H1 (cell line): ENCODE measurements around the gene FAM181B. TPM values are rescaled to one million over a fixed set of nuclear protein-coding genes. Genes with fewer than 3 reads are reported as not detected.

Source experiments
- CTCF ChIA-PET: fragments of 300-600 bp; sonication (Branson Sonifier 250); formaldehyde crosslinking; loops from one replicate; lab custom pipeline; 2021; ENCODE audit not compliant: partially characterized antibody; lab: Charles Lee
- POLR2A ChIA-PET: fragments of 300-600 bp; sonication (Branson Sonifier 250); formaldehyde crosslinking; loops from one replicate; lab custom pipeline; 2021; ENCODE audit warnings: inconsistent platforms; ENCODE audit not compliant: partially characterized antibody; lab: Charles Lee
- DNase-seq, 2 experiments: peaks; one replicate each; pipeline versions ENCODE4 v3.0.0 to v3.0.0-alpha.2; 2010 to 2022; ENCODE audit warnings: low spot score in 2 of 2, low read depth in 1 of 2, mixed read lengths in 1 of 2
- FAIRE-seq: peaks from 2 replicates; lab custom pipeline; 2011; peaks lifted over from hg19 to GRCh38; lab: Jason Lieb, UNC
- H2AFZ ChIP-seq: 2 replicates; pipeline ENCODE4 v1.8.1; 2012; ENCODE audit warnings: low read length, inconsistent platforms
- H2AK5ac ChIP-seq: 2 replicates; pipeline ENCODE4 v1.6.1; 2013; ENCODE audit warnings: low read depth, low read length
- H2BK120ac ChIP-seq: replicated peaks from 2 replicates; pipeline ENCODE3; 2013; ENCODE audit warnings: low read depth, low read length, inconsistent platforms
- H2BK12ac ChIP-seq: 2 replicates; pipeline ENCODE4 v1.6.1; 2013; ENCODE audit warnings: low read depth, low read length
- H2BK15ac ChIP-seq: 2 replicates; pipeline ENCODE4 v1.6.1; 2013; ENCODE audit warnings: low read length
- H2BK20ac ChIP-seq: 2 replicates; pipeline ENCODE4 v1.6.1; 2013; ENCODE audit warnings: low read length
- H2BK5ac ChIP-seq: 2 replicates; pipeline ENCODE4 v1.6.1; 2013; ENCODE audit warnings: low read depth, low read length
- H3K14ac ChIP-seq: 2 replicates; pipeline ENCODE4 v1.6.1; 2013; ENCODE audit warnings: inconsistent platforms; ENCODE audit not compliant: insufficient read length
- H3K18ac ChIP-seq: 2 replicates; pipeline ENCODE4 v1.6.1; 2013; ENCODE audit warnings: low read length; ENCODE audit errors: extremely low read depth
- H3K23ac ChIP-seq: 2 replicates; pipeline ENCODE4 v1.6.1; 2013; ENCODE audit warnings: inconsistent platforms; ENCODE audit not compliant: insufficient read length
- H3K23me2 ChIP-seq: 2 replicates; pipeline ENCODE4 v1.6.1; 2013; ENCODE audit warnings: low read depth, low read length
- H3K27ac ChIP-seq: 2 replicates; pipeline ENCODE4 v1.6.1; 2011; ENCODE audit warnings: low read depth, low read length, inconsistent platforms
- H3K27me3 ChIP-seq, 4 experiments: replicated peaks in 1 of 4; 1 replicate in 1 of 4; 2 replicates in 3 of 4; pipeline versions ENCODE4 v1.6.1 to v1.8.1; 2011 to 2013; ENCODE audit warnings: low read length in 3 of 4, mild to moderate bottlenecking in 3 of 4, inconsistent platforms in 2 of 4, mixed read lengths in 2 of 4, moderate library complexity in 1 of 4; ENCODE audit not compliant: control insufficient read depth in 3 of 4, insufficient read depth in 3 of 4; ENCODE audit errors: extremely low read depth in 1 of 4
- H3K36me3 ChIP-seq, 4 experiments: 2 replicates each; pipeline versions ENCODE4 v1.6.1 to v1.8.1; 2011 to 2013; ENCODE audit warnings: mild to moderate bottlenecking in 4 of 4, low read length in 3 of 4, moderate library complexity in 2 of 4, control low read depth in 1 of 4, inconsistent platforms in 1 of 4; ENCODE audit not compliant: insufficient read depth in 4 of 4, control insufficient read depth in 2 of 4
- H3K4ac ChIP-seq: replicated peaks from 2 replicates; pipeline ENCODE3; 2013; ENCODE audit warnings: low read length, low read depth, mixed read lengths, inconsistent platforms; ENCODE audit not compliant: insufficient read length
- H3K4me1 ChIP-seq, 4 experiments: replicated peaks in 1 of 4; 1 replicate in 1 of 4; 2 replicates in 3 of 4; pipeline versions ENCODE4 v1.6.1 to v1.8.1; 2011 to 2013; ENCODE audit warnings: low read length in 3 of 4, inconsistent platforms in 2 of 4, mixed read lengths in 1 of 4; ENCODE audit not compliant: insufficient read depth in 4 of 4, control insufficient read depth in 3 of 4
- H3K4me2 ChIP-seq, 2 experiments: 2 replicates each; pipeline versions ENCODE4 v1.6.1 to v1.8.1; 2011 to 2013; ENCODE audit warnings: low read depth in 2 of 2, low read length in 2 of 2, control low read depth in 1 of 2, inconsistent platforms in 1 of 2, mild to moderate bottlenecking in 1 of 2; ENCODE audit not compliant: insufficient read depth in 1 of 2
- H3K4me3 ChIP-seq, 4 experiments: fragments of 200-600, 300-600 bp in 1 of 4; sonication (generic), shearing (Covaris generic), sonication (Bioruptor Twin) in 1 of 4; 2 replicates each; pipeline versions ENCODE4 v1.5.1 to v1.8.1; 2011 to 2016; ENCODE audit warnings: low read length in 4 of 4, low read depth in 3 of 4, control low read depth in 2 of 4, inconsistent platforms in 2 of 4, mild to moderate bottlenecking in 2 of 4, mixed read lengths in 1 of 4, moderate library complexity in 1 of 4; ENCODE audit not compliant: insufficient read depth in 2 of 4; ENCODE audit errors: extremely low read depth in 1 of 4
- H3K56ac ChIP-seq: replicated peaks from 2 replicates; pipeline ENCODE3; 2013; ENCODE audit warnings: low read depth, mild to moderate bottlenecking, mixed read lengths, low read length, inconsistent platforms; ENCODE audit not compliant: insufficient read length
- H3K79me1 ChIP-seq: 2 replicates; pipeline ENCODE4 v1.6.1; 2013; ENCODE audit warnings: low read depth, low read length, control low read depth
- H3K79me2 ChIP-seq, 2 experiments: 2 replicates each; pipeline versions ENCODE4 v1.6.1 to v1.8.1; 2012 to 2013; ENCODE audit warnings: low read length in 2 of 2, mild to moderate bottlenecking in 2 of 2, inconsistent platforms in 1 of 2; ENCODE audit not compliant: insufficient read depth in 2 of 2, control insufficient read depth in 1 of 2
- H3K9ac ChIP-seq, 4 experiments: replicated peaks in 1 of 4; 1 replicate in 1 of 4; 2 replicates in 3 of 4; pipeline versions ENCODE4 v1.6.1 to v1.8.1; 2011 to 2013; ENCODE audit warnings: low read depth in 3 of 4, low read length in 3 of 4, control low read depth in 2 of 4, mild to moderate bottlenecking in 2 of 4, moderate library complexity in 2 of 4, inconsistent platforms in 1 of 4; ENCODE audit errors: extremely low read depth in 1 of 4
- H3K9me3 ChIP-seq, 2 experiments: 2 replicates each; pipeline versions ENCODE4 v1.6.1 to v1.8.1; 2012 to 2013; ENCODE audit warnings: mild to moderate bottlenecking in 2 of 2, moderate library complexity in 2 of 2, control low read depth in 1 of 2, inconsistent platforms in 1 of 2, low read depth in 1 of 2, low read length in 1 of 2, mixed read lengths in 1 of 2; ENCODE audit not compliant: insufficient read depth in 2 of 2
- H4K20me1 ChIP-seq, 2 experiments: replicated peaks in 1 of 2; 2 replicates each; pipeline versions ENCODE3 to v1.8.1; 2011 to 2013; ENCODE audit warnings: inconsistent platforms in 2 of 2, low read length in 2 of 2, mild to moderate bottlenecking in 1 of 2; ENCODE audit not compliant: insufficient read depth in 2 of 2, control insufficient read depth in 1 of 2
- H4K5ac ChIP-seq: 2 replicates; pipeline ENCODE4 v1.6.1; 2013; ENCODE audit warnings: low read length, low read depth, mixed read lengths, inconsistent platforms; ENCODE audit not compliant: insufficient read length
- H4K8ac ChIP-seq: 2 replicates; pipeline ENCODE4 v1.8.0; 2013; ENCODE audit warnings: mild to moderate bottlenecking, moderate library complexity, low read length, inconsistent platforms; ENCODE audit not compliant: insufficient read depth; ENCODE audit errors: extremely low read depth
- H4K91ac ChIP-seq: replicated peaks from 2 replicates; pipeline ENCODE3; 2013; ENCODE audit warnings: low read length, mixed read lengths, inconsistent platforms; ENCODE audit not compliant: insufficient read length
- SUZ12 ChIP-seq: fragments of 200-600 bp; sonication (generic); IDR thresholded peaks from 2 replicates; pipeline ENCODE4 v1.6.1; 2012; ENCODE audit warnings: mild to moderate bottlenecking, inconsistent platforms, low read length, moderate library complexity, mixed read lengths
- WGBS, 2 experiments: shearing (Covaris generic) in 1 of 2; methylation state at CpG; one replicate each; pipeline versions ENCODE4 v1.1.6 to v1.1.7; 2013 to 2015; ENCODE audit warnings: low lambda C conversion rate in 2 of 2, mixed read lengths in 2 of 2, inconsistent platforms in 1 of 2, low coverage in 1 of 2, missing lambda C conversion rate in 1 of 2; ENCODE audit not compliant: insufficient replicate concordance in 2 of 2, insufficient coverage in 1 of 2, insufficient read length in 1 of 2; ENCODE audit errors: extremely low coverage in 1 of 2, missing lambda C conversion rate in 1 of 2; 5-methylcytosine and 5-hydroxymethylcytosine counted together
- polyA plus RNA-seq, 7 experiments: library from polyadenylated mRNA; depleted of rRNA in 3 of 7; stranded (reverse) in 5 of 7; unstranded in 2 of 7; fragments of >200 nt in 5 of 7; fragments of 200-250 nt in 2 of 7; gene quantifications; 1 replicate in 5 of 7; 2 replicates in 1 of 7; 4 replicates in 1 of 7; pipeline versions ENCODE4 v1.2.1 to v1.2.3, GENCODE V29; 2011 to 2013; ENCODE audit warnings: missing spikeins in 2 of 7, mixed read lengths in 2 of 7
- small RNA-seq: library from polyadenylated mRNA; stranded (forward); fragments of <200 nt; extraction: miRNeasy Mini kit (QIAGEN cat#:217004); gene quantifications from one replicate; pipeline ENCODE3, GENCODE V24; 2013; ENCODE audit not compliant: insufficient read depth
- total RNA-seq: library from RNA; stranded (reverse); fragmentation: NEBNext Ultra II Directional; extraction: Animal tissue kit (Norgen Biotek cat#: 25700); gene quantifications from 2 replicates; pipeline ENCODE4 v1.2.1, GENCODE V29; 2021

The FAM181B gene
- total and polyA plus RNA-seq, 2 of the 8 experiments (the other 6 are each of a cell fraction or from before 2014, with no cell fraction given), result 0.21 to 0.37 TPM

DNA sequence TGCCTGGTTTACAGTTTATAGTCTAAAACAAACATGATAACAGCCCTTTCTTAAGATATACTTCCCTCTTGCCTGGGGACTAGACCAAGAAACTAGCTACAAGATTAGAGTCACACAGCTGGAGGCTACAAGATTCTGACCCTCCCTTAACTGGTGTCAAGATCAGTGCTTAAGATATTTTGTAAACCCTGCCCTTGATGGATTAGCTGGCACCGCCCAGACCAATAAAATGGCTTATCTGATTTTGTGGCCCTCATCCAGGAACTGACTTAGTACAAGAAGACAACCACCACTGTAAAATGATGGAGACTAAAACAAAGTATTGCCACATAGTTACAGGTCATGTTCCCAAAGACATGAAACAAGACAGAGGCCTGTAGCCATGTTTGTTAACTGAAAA is 53.4 kb downstream of the FAM181B start:
- ChIA-PET CTCF (interaction anchor here (0.6 to 6.1 kb wide), 8 partner anchors 9 to 434 kb away, joined by 3 to 98 read pairs (median 4); no protein-coding TSS in a partner anchor), POLR2A (no interaction called here)
- H3K27me3 ChIP-seq, result no peaks in the 10 kb centered on the region
- TF ChIP-seq SUZ12, result no peak
- no peaks in the 10 kb centered on the region for H3K23me2 ChIP-seq
- H3K4me2 ChIP-seq, result no peak overlapping the region
- no peak overlapping the region for H4K8ac ChIP-seq
- H4K5ac ChIP-seq, result no peak overlapping the region
- no peaks in the 10 kb centered on the region for H3K4me1 ChIP-seq
- no peak overlapping the region for H3K14ac ChIP-seq
- H2BK12ac ChIP-seq, result no peak overlapping the region
- no peak overlapping the region for H3K27ac ChIP-seq
- no peak for FAIRE-seq
- H3K18ac ChIP-seq, result no peak overlapping the region
- no peak overlapping the region for H2BK15ac ChIP-seq
- H3K79me2 ChIP-seq, result no peaks in the 10 kb centered on the region
- H2AFZ ChIP-seq, result no peak overlapping the region
- no peaks in the 10 kb centered on the region for H3K36me3 ChIP-seq
- no peak overlapping the region for H2BK120ac ChIP-seq
- no peak overlapping the region for H3K56ac ChIP-seq
- H2AK5ac ChIP-seq, result no peak overlapping the region
- no peak overlapping the region for H3K9ac ChIP-seq
- no peak overlapping the region for H2BK20ac ChIP-seq
- H2BK5ac ChIP-seq, result no peak overlapping the region
- DNase-seq, result no peak
- no peak overlapping the region for H3K23ac ChIP-seq
- no peak overlapping the region for H4K91ac ChIP-seq
- no peaks in the 10 kb centered on the region for H4K20me1 ChIP-seq
- H3K9me3 ChIP-seq, result no peaks in the 10 kb centered on the region
- WGBS, 2 experiments, result 87% methylated on average over 1 of the region's 1 CpG; no CpG with 5 or more reads in 1 of the 2 experiments
- H3K4ac ChIP-seq, result no peak overlapping the region
- no peak overlapping the region for H3K4me3 ChIP-seq
- no peaks in the 10 kb centered on the region for H3K79me1 ChIP-seq

Small RNA genes within 50 kb of the gene (small RNA-seq; reads per million reads assigned to genes)
- not detected for gene RPS28P7

Other genes starting within 250 kb of the FAM181B start
- gene PRCP, start 166.6 kb upstream of the FAM181B start, total RNA-seq, result 62.6 and 63.8 TPM in 2 replicates
- gene PRCP, start 166.6 kb upstream of the FAM181B start, polyA plus RNA-seq (2011; rRNA removed), result 44.2 and 84.4 TPM in 2 replicates
- gene DDIAS, start 167.9 kb upstream of the FAM181B start, total RNA-seq, result 24.0 and 25.7 TPM in 2 replicates
- gene DDIAS, start 167.9 kb upstream of the FAM181B start, polyA plus RNA-seq (2011; rRNA removed), result 6.2 and 11.6 TPM in 2 replicates